Lower lobe of right lung (tissue), 2 donors: Measurements from ENCODE around the gene SUSD4. TPM values are rescaled to one million over a fixed set of nuclear protein-coding genes. Genes with fewer than 3 reads are reported as not detected.

ENCODE experiments used
- ATAC-seq, 2 donors: fragments of 200-7000 bp; cut with Tn5 transposase; one replicate each; pipeline ENCODE4 v1.9.1; 2020 to 2022; ENCODE audit warnings: mild to moderate bottlenecking in 2 of 2, moderate library complexity in 2 of 2
- DNase-seq: peaks from one replicate; pipeline ENCODE4 v3.0.0-alpha.2; 2020
- H3K27ac ChIP-seq: fragments of 200-600 bp; one replicate; pipeline ENCODE4 v1.8.0; 2022
- H3K27me3 ChIP-seq: fragments of 200-600 bp; one replicate; pipeline ENCODE4 v1.8.0; 2022; ENCODE audit warnings: low read depth
- H3K36me3 ChIP-seq: fragments of 200-600 bp; one replicate; pipeline ENCODE4 v1.8.0; 2022; ENCODE audit warnings: mild to moderate bottlenecking
- H3K4me1 ChIP-seq: fragments of 200-600 bp; one replicate; pipeline ENCODE4 v1.8.0; 2022
- H3K4me3 ChIP-seq: fragments of 200-600 bp; one replicate; pipeline ENCODE4 v1.8.0; 2022; ENCODE audit warnings: mild to moderate bottlenecking
- H3K9me3 ChIP-seq: fragments of 200-600 bp; one replicate; pipeline ENCODE4 v1.8.0; 2022
- CTCF ChIP-seq: fragments of 200-600 bp; IDR thresholded peaks from one replicate; pipeline ENCODE4 v1.8.0; 2022; ENCODE audit warnings: antibody characterized with exemption, mild to moderate bottlenecking
- intact Hi-C: fragments of 100-400 bp; cut with DNase I; formaldehyde crosslinking; loops from one replicate; pipeline ENCODE4 v1.11.0; 2022
- total RNA-seq: library from RNA; stranded (reverse); fragmentation: NEBNext Ultra II Directional; extraction: Animal tissue kit (Norgen Biotek cat#: 25700); gene quantifications from one replicate; pipeline ENCODE4 v1.2.1, GENCODE V29; 2021
- donor health status: DM: no; HTN: yes; CAD: no; lungs with severe emphysema.

Gene SUSD4
- total RNA-seq, 1 donor from 2014 or later = 3.7 TPM

- ATAC-seq (no peak), DNase-seq (no peak)
- intact Hi-C loops = no loop called here
- TF ChIP-seq CTCF = no peak
- no peaks in the 10 kb centered on the region for H3K36me3 ChIP-seq
- peaks cover 12% of the 10 kb centered on the region for H3K9me3 ChIP-seq
- H3K27ac ChIP-seq = no peak overlapping the region
- H3K4me1 ChIP-seq = no peaks in the 10 kb centered on the region
- H3K4me3 ChIP-seq = no peak overlapping the region
- H3K27me3 ChIP-seq = no peaks in the 10 kb centered on the region
Measured at GRCh38 chr1:223222377-223222776, 141.6 kb downstream of the SUSD4 start.

DNA sequence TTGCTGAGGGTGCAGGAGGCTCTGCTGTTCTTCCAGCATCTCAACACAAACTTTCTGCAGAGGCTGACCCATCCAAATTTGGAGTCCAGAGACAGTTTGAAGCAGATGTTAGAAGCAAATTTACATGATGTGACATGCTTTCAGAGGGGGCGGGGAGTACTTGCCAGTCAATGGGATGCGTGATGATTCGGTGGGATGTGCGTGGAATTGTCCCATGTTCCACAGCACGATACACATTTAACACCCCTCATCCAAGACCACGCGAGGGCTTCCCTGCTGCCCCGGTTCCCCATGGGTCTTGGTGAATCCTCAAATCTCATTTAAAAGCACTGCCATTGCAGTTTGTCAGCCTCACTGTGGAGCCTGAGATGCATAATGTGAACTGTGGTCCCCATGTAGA lies 142.3 kb downstream of the SUSD4 start:
- intact Hi-C loops = no loop called here
- no peaks in the 10 kb centered on the region for H3K27me3 ChIP-seq
- no peaks in the 10 kb centered on the region for H3K4me1 ChIP-seq
- no peak for DNase-seq
- no peak overlapping the region for H3K4me3 ChIP-seq
- TF ChIP-seq CTCF = no peak
- ATAC-seq = no peak
- no peak overlapping the region for H3K27ac ChIP-seq
- no peaks in the 10 kb centered on the region for H3K36me3 ChIP-seq
- H3K9me3 ChIP-seq = peaks cover 12% of the 10 kb centered on the region

DNA sequence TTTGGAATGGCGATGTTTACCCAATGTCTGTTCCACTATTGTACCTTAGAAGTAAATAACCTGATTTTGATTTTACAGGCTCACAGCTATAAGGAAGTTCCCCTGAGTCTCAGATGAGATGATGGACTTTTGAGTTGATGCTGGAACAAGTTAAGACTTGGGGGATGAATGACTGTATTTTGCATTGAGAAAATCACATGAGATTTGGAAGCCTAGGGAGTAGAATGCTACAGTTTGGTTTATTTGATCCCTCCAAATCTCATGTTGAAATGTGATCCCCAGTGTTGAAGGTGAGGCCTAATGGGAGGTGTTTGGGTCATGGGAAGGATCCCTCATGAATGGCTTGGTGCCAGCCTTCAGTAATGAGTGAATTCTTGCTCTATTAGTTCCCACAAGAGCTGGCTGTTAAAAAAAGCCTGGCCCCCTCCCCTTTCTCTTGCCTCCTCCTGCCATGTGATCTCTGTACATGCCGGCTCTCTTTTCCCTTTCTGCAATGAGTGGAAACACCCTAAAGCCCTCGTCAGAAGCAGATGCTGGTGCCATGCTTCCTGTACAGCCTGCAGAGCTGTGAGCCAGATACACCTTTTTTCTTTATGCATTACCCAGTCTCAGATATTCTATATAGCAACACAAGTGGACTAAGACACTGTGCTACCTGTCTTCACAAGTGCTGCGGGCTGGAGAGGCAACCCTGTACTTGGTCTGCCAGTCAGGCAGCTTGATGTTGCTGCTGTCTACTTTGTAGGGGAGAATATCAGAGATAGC lies 143.9 kb downstream of the SUSD4 start:
- Histone ChIP-seq H3K27ac (no peak overlapping the region), H3K4me3 (no peak overlapping the region), H3K36me3 (no peaks in the 10 kb centered on the region), H3K9me3 (peaks cover 12% of the 10 kb centered on the region), H3K27me3 (no peaks in the 10 kb centered on the region), H3K4me1 (no peaks in the 10 kb centered on the region)
- DNase-seq (no peak), ATAC-seq (no peak)
- intact Hi-C loops = no loop called here
- TF ChIP-seq CTCF = no peak

DNA sequence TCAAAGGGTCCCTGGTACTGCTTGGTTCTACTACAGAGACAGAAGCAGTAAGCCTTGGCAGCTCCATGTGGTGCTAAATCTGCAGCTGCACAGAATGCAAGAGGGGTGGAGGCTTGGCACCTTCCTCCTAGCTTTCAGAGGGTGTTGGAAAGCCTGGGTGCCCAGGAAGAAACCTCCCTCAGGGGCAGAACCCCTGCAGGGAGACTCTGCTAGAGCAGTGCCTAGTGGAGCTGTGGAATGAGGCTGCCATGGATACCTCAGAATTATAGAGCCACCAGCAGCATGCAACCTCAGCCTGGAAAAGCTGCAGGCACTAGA lies 144.7 kb downstream of the SUSD4 start:
- TF ChIP-seq CTCF = no peak
- intact Hi-C loops = no loop called here
- no peak for DNase-seq
- H3K36me3 ChIP-seq = no peaks in the 10 kb centered on the region
- H3K9me3 ChIP-seq = peaks cover 12% of the 10 kb centered on the region
- ATAC-seq = no peak
- no peak overlapping the region for H3K4me3 ChIP-seq
- H3K4me1 ChIP-seq = no peaks in the 10 kb centered on the region
- no peaks in the 10 kb centered on the region for H3K27me3 ChIP-seq
- no peak overlapping the region for H3K27ac ChIP-seq

DNA sequence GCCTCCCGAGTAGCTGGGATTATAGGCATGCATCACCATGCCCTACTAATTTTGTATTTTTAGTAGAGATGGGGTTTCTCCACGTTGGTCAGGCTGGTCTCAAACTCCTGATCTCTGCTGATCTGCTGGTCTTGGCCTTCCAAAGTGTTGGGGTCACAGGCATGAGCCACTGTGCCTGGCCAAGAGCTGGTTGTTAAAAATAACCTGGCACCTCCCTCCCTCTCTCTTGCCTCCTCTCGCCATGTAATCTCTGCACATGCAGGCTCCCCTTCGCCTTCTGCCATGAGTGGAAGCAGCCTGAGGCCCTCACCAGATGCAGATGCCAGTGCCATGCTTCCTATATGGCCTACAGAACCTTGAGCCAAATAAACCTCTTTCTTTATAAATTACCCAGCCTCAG lies 146.2 kb downstream of the SUSD4 start:
- Histone ChIP-seq H3K36me3 (no peaks in the 10 kb centered on the region), H3K9me3 (peaks cover 12% of the 10 kb centered on the region), H3K27ac (no peak overlapping the region), H3K4me3 (no peak overlapping the region), H3K4me1 (no peaks in the 10 kb centered on the region), H3K27me3 (no peaks in the 10 kb centered on the region)
- intact Hi-C loops = no loop called here
- no peak for TF ChIP-seq CTCF
- DNase-seq (no peak), ATAC-seq (no peak)
